ENCODE measurements around the gene RMP24.

Gene RMP24

GRCh38 chr18:35972197-35973000 is at the start of gene RMP24 (continued):
- TF ChIP-seq GABPA (IDR thresholded peaks at IDR 0.05; ENCODE audit: low read depth, low read length), result peak; percentile 97
- TF ChIP-seq GABPA (CRISPR knock-in tag; IDR thresholded peaks at IDR 0.05; ENCODE audit: low read depth), result peak; percentile 98
- no peak for TF ChIP-seq KLF9 (CRISPR knock-in tag; IDR thresholded peaks at IDR 0.05; ENCODE audit: low read depth)
- TF ChIP-seq TCF7L2 (IDR thresholded peaks at IDR 0.05; ENCODE audit: low read depth, low read length), result no peak
- peak; percentile 53 for TF ChIP-seq BORCS8-MEF2B (CRISPR knock-in tag; IDR thresholded peaks at IDR 0.05)
- peak; percentile 69 for TF ChIP-seq PRDM15 (CRISPR knock-in tag; IDR thresholded peaks at IDR 0.05)
- peak; percentile 49; the same call in 1 of the 2 replicates for TF ChIP-seq ZNF558 (CRISPR knock-in tag; IDR thresholded peaks at IDR 0.05; ENCODE audit: borderline replicate concordance)
- peak; percentile 85; the same call in 1 of the 2 replicates for TF ChIP-seq ZNF331 (CRISPR knock-in tag; IDR thresholded peaks at IDR 0.05)
- no peak for TF ChIP-seq NR2F6 (IDR thresholded peaks at IDR 0.05)
- peak; percentile 31; the same call in 1 of the 2 replicates for TF ChIP-seq NR2F6 (CRISPR knock-in tag; IDR thresholded peaks at IDR 0.05)
- TF ChIP-seq FOXO1 (CRISPR knock-in tag; IDR thresholded peaks at IDR 0.05), result peak; percentile 32; the same call in 1 of the 2 replicates
- no peak for TF ChIP-seq ZNF7 (CRISPR knock-in tag; IDR thresholded peaks at IDR 0.05)
- TF ChIP-seq DDIT3 (CRISPR knock-in tag; IDR thresholded peaks at IDR 0.05), result no peak
- TF ChIP-seq ZNF562 (CRISPR knock-in tag; IDR thresholded peaks at IDR 0.05; ENCODE audit: borderline replicate concordance), result no peak
- TF ChIP-seq ATF6 (CRISPR knock-in tag; conservative IDR thresholded peaks at IDR 0.05), result no peak
- no peak for TF ChIP-seq TAF15 (IDR thresholded peaks at IDR 0.05; ENCODE audit: low read depth, low read length, poor library complexity, severe bottlenecking)
- peak; percentile 99 for TF ChIP-seq ZNF580 (CRISPR knock-in tag; IDR thresholded peaks at IDR 0.05; ENCODE audit: borderline replicate concordance, low read depth)
- no peak; the same call in 1 of the 2 replicates for TF ChIP-seq ZNF652 (CRISPR knock-in tag; IDR thresholded peaks at IDR 0.05; ENCODE audit: borderline replicate concordance, low read depth)
- no peak for TF ChIP-seq RBM22 (optimal IDR thresholded peaks at IDR 0.05; ENCODE audit: low read length)
- TF ChIP-seq KDM6A (CRISPR knock-in tag; IDR thresholded peaks at IDR 0.05; ENCODE audit: low read depth), result no peak
- no peak for TF ChIP-seq ZNF678 (CRISPR knock-in tag; IDR thresholded peaks at IDR 0.05)
- peak; percentile 41; the same call in 1 of the 2 replicates for TF ChIP-seq PITX1 (CRISPR knock-in tag; IDR thresholded peaks at IDR 0.05)
- TF ChIP-seq ATF5 (CRISPR knock-in tag; IDR thresholded peaks at IDR 0.05; ENCODE audit: low read depth), result no peak
- TF ChIP-seq ZNF781 (CRISPR knock-in tag; IDR thresholded peaks at IDR 0.05; ENCODE audit: borderline replicate concordance, not compliant biosample characterization), result no peak
- peak; percentile 30; the same call in 1 of the 2 replicates for TF ChIP-seq ZNF431 (CRISPR knock-in tag; IDR thresholded peaks at IDR 0.05; ENCODE audit: borderline replicate concordance, low read depth)
